Measurements from ENCODE around the gene SPAM1. TPM values are rescaled to one million over a fixed set of nuclear protein-coding genes. Genes with fewer than 3 reads are reported as not detected.

SPAM1 gene
- total RNA-seq, 1 donor from 2014 or later, result not detected

- no peak overlapping the region for H3K4me3 ChIP-seq (ENCODE audit: low read depth, low read length)
- DNase-seq (ENCODE audit: low read depth), result no peak
- no peak for TF ChIP-seq CTCF (conservative IDR thresholded peaks at IDR 0.05; ENCODE audit: low read depth, low read length)
Observed at GRCh38 chr7:123901101-123901500, 23.9 kb upstream of the SPAM1 start.

GRCh38 chr7:123905714-123906113, 19.3 kb upstream of the SPAM1 start:
- no peak for TF ChIP-seq CTCF (conservative IDR thresholded peaks at IDR 0.05; ENCODE audit: low read depth, low read length)
- H3K4me3 ChIP-seq (ENCODE audit: low read depth, low read length), result no peak overlapping the region
- no peak for DNase-seq (ENCODE audit: low read depth)

GRCh38 chr7:123916240-123916724, 8.8 kb upstream of the SPAM1 start:
- TF ChIP-seq CTCF (conservative IDR thresholded peaks at IDR 0.05; ENCODE audit: low read depth, low read length), result peak; percentile 58
- DNase-seq (ENCODE audit: low read depth), result peak; percentile 68

GRCh38 chr7:123917878-123918277, 7.2 kb upstream of the SPAM1 start:
- no peak for TF ChIP-seq CTCF (conservative IDR thresholded peaks at IDR 0.05; ENCODE audit: low read depth, low read length)
- H3K4me3 ChIP-seq (ENCODE audit: low read depth, low read length), result no peak overlapping the region
- DNase-seq (ENCODE audit: low read depth), result no peak

More at GRCh38 chr7:123916240-123916724, 8.8 kb upstream of the SPAM1 start:
- H3K4me3 ChIP-seq (ENCODE audit: low read depth, low read length), result peak overlapping the region; percentile 7

- TF ChIP-seq CTCF (conservative IDR thresholded peaks at IDR 0.05; ENCODE audit: low read depth, low read length), result no peak
- no peak for DNase-seq (ENCODE audit: low read depth)
- H3K4me3 ChIP-seq (ENCODE audit: low read depth, low read length), result no peak overlapping the region
Observed at GRCh38 chr7:123918309-123918708, 6.7 kb upstream of the SPAM1 start.

GRCh38 chr7:123923599-123923998, 1.4 kb upstream of the SPAM1 start:
- DNase-seq (ENCODE audit: low read depth), result no peak
- no peak for TF ChIP-seq CTCF (conservative IDR thresholded peaks at IDR 0.05; ENCODE audit: low read depth, low read length)
- H3K4me3 ChIP-seq (ENCODE audit: low read depth, low read length), result no peak overlapping the region

- no peak for TF ChIP-seq CTCF (conservative IDR thresholded peaks at IDR 0.05; ENCODE audit: low read depth, low read length)
- DNase-seq (ENCODE audit: low read depth), result no peak
Observed at GRCh38 chr7:123929107-123929506, 4.1 kb downstream of the SPAM1 start.

More at GRCh38 chr7:123929107-123929506, 4.1 kb downstream of the SPAM1 start:
- H3K4me3 ChIP-seq (ENCODE audit: low read depth, low read length), result no peak overlapping the region

Measured in epithelial cell of proximal tubule (primary cell).